Fibroblast of mammary gland (primary cell): Measurements from ENCODE around the gene DUSP3.

Experiments used
- DNase-seq: peaks from one replicate; pipeline ENCODE4 v3.0.0-alpha.2; 2010; ENCODE audit warnings: low read depth
- H3K4me3 ChIP-seq: 2 replicates; pipeline ENCODE4 v1.5.1; 2011; ENCODE audit warnings: low read depth, mild to moderate bottlenecking, low read length, moderate library complexity; ENCODE audit not compliant: control insufficient read depth
- CTCF ChIP-seq: conservative IDR thresholded peaks from 2 replicates; pipeline ENCODE4 v1.5.1; 2011; ENCODE audit warnings: low read depth, low read length, inconsistent platforms; ENCODE audit not compliant: control insufficient read depth, insufficient read depth

Gene DUSP3

GRCh38 chr17:43771463-43771862 is 7.3 kb downstream of the DUSP3 start:
- H3K4me3 ChIP-seq: no peak overlapping the region
- no peak for TF ChIP-seq CTCF
- no peak for DNase-seq

- TF ChIP-seq CTCF: no peak
- H3K4me3 ChIP-seq: no peak overlapping the region
- DNase-seq: no peak
Observed at GRCh38 chr17:43770957-43771356, 7.8 kb downstream of the DUSP3 start.

GRCh38 chr17:43769859-43770258 is 8.9 kb downstream of the DUSP3 start:
- H3K4me3 ChIP-seq: no peak overlapping the region
- TF ChIP-seq CTCF: no peak
- no peak for DNase-seq

GRCh38 chr17:43769426-43769825 is 9.4 kb downstream of the DUSP3 start:
- H3K4me3 ChIP-seq: no peak overlapping the region
- DNase-seq: no peak
- no peak for TF ChIP-seq CTCF

GRCh38 chr17:43768943-43769342 is 9.8 kb downstream of the DUSP3 start:
- no peak for DNase-seq

GRCh38 chr17:43768382-43768781 is 10.4 kb downstream of the DUSP3 start:
- no peak for TF ChIP-seq CTCF
- H3K4me3 ChIP-seq: no peak overlapping the region
- no peak for DNase-seq

More at GRCh38 chr17:43768943-43769342, 9.8 kb downstream of the DUSP3 start:
- no peak for TF ChIP-seq CTCF
- no peak overlapping the region for H3K4me3 ChIP-seq

GRCh38 chr17:43767713-43768059 is 11.1 kb downstream of the DUSP3 start:
- H3K4me3 ChIP-seq: no peak overlapping the region
- no peak for TF ChIP-seq CTCF
- no peak for DNase-seq
